B cell (primary cell): Measurements from ENCODE around the gene AGTPBP1. TPM values are rescaled to one million over a fixed set of nuclear protein-coding genes. Genes with fewer than 3 reads are reported as not detected.

Experiments
- ATAC-seq: fragments of 200-7000 bp; cut with Tn5 transposase; one replicate; pipeline ENCODE4 v1.10.0; 2021; ENCODE audit warnings: low read depth, mild to moderate bottlenecking, moderate number of reproducible peaks, moderate library complexity
- CTCF ChIA-PET: fragments of 350-600 bp; sonication (Branson Sonifier 250); formaldehyde crosslinking; loops from one replicate; lab custom pipeline; 2021; ENCODE audit warnings: antibody characterized with exemption, inconsistent platforms; lab: Charles Lee
- POLR2A ChIA-PET: fragments of 350-600 bp; sonication (Branson Sonifier 250); formaldehyde crosslinking; loops from one replicate; lab custom pipeline; 2021; ENCODE audit warnings: antibody characterized with exemption; lab: Charles Lee
- DNase-seq: peaks from one replicate; pipeline ENCODE4 v3.0.0; 2013
- H2AFZ ChIP-seq: 2 replicates; pipeline ENCODE4 v1.6.1; 2012; ENCODE audit warnings: mild to moderate bottlenecking, low read depth, low read length; ENCODE audit not compliant: insufficient read depth, poor library complexity, severe bottlenecking
- H3K27ac ChIP-seq, 2 donors: 1 replicate in 1 of 2; 2 replicates in 1 of 2; pipeline ENCODE4 v1.5.1; 2012 to 2013; ENCODE audit warnings: low read length in 2 of 2, mild to moderate bottlenecking in 2 of 2, moderate library complexity in 1 of 2
- H3K27me3 ChIP-seq, 4 experiments: fragments of 200-600 bp in 1 of 4; sonication (generic) in 1 of 4; replicated peaks in 1 of 4; 1 replicate in 2 of 4; 2 replicates in 2 of 4; pipeline versions ENCODE4 v1.6.1 to v1.7.0; 2013 to 2016; ENCODE audit warnings: low read length in 3 of 4, mild to moderate bottlenecking in 2 of 4, mixed read lengths in 1 of 4, moderate library complexity in 1 of 4; ENCODE audit not compliant: insufficient read depth in 4 of 4, control insufficient read depth in 3 of 4; ENCODE audit errors: control extremely low read depth in 1 of 4
- H3K36me3 ChIP-seq, 2 experiments: replicated peaks in 1 of 2; 1 replicate in 1 of 2; 2 replicates in 1 of 2; pipeline versions ENCODE4 v1.6.1 to v1.7.1; 2013; ENCODE audit warnings: low read length in 1 of 2; ENCODE audit not compliant: insufficient read depth in 2 of 2, control insufficient read depth in 1 of 2; ENCODE audit errors: control extremely low read depth in 1 of 2, extremely low read depth in 1 of 2
- H3K4me1 ChIP-seq, 2 donors: fragments of 200-600 bp in 1 of 2; sonication (generic) in 1 of 2; 1 replicate in 1 of 2; 2 replicates in 1 of 2; pipeline versions ENCODE4 v1.5.1 to v1.6.1; 2013 to 2017; ENCODE audit warnings: low read length in 2 of 2; ENCODE audit not compliant: control insufficient read depth in 2 of 2, insufficient read depth in 2 of 2
- H3K4me2 ChIP-seq: replicated peaks from 2 replicates; pipeline ENCODE3; 2012; ENCODE audit warnings: mild to moderate bottlenecking, low read depth, low read length; ENCODE audit not compliant: poor library complexity, severe bottlenecking
- H3K4me3 ChIP-seq, 5 experiments: fragments of 200-600 bp in 1 of 5; sonication (generic) in 1 of 5; 1 replicate in 3 of 5; 2 replicates in 2 of 5; pipeline versions ENCODE4 v1.5.1 to v1.7.0; 2011 to 2016; ENCODE audit warnings: low read length in 4 of 5, mild to moderate bottlenecking in 4 of 5, low read depth in 2 of 5, control low read depth in 1 of 5, moderate library complexity in 1 of 5; ENCODE audit not compliant: insufficient read depth in 1 of 5; ENCODE audit errors: control extremely low read depth in 1 of 5, extremely low read depth in 1 of 5
- H3K79me2 ChIP-seq: fragments of 200-600 bp; sonication (generic); one replicate; pipeline ENCODE4 v1.6.0; 2016; ENCODE audit warnings: low read length; ENCODE audit not compliant: control insufficient read depth, insufficient read depth
- H3K9ac ChIP-seq: fragments of 200-600 bp; sonication (generic); 2 replicates; pipeline ENCODE4 v1.6.1; 2017; ENCODE audit warnings: mild to moderate bottlenecking, low read length, moderate library complexity
- H3K9me3 ChIP-seq, 3 donors: one replicate each; pipeline versions ENCODE4 v1.6.1 to v1.7.1; 2013; ENCODE audit warnings: low read length in 2 of 3; ENCODE audit not compliant: control insufficient read depth in 2 of 3, insufficient read depth in 1 of 3; ENCODE audit errors: control extremely low read depth in 1 of 3
- H4K20me1 ChIP-seq: 2 replicates; pipeline ENCODE4 v1.6.0; 2012; ENCODE audit warnings: mild to moderate bottlenecking, low read length; ENCODE audit not compliant: insufficient read depth, control insufficient read depth, poor library complexity, severe bottlenecking
- H3K27ac Mint-ChIP-seq: one replicate; pipeline ENCODE4 v1.8.0; 2021; ENCODE audit warnings: mixed read lengths
- H3K27me3 Mint-ChIP-seq: one replicate; pipeline ENCODE4 v1.8.0; 2021; ENCODE audit warnings: mixed read lengths
- H3K4me1 Mint-ChIP-seq: one replicate; pipeline ENCODE4 v1.8.0; 2021; ENCODE audit warnings: mixed read lengths
- H3K4me3 Mint-ChIP-seq: one replicate; pipeline ENCODE4 v1.8.0; 2021; ENCODE audit warnings: mixed read lengths
- H3K9me3 Mint-ChIP-seq: one replicate; pipeline ENCODE4 v1.8.0; 2022; ENCODE audit warnings: mixed read lengths; ENCODE audit not compliant: insufficient read depth
- EZH2 ChIP-seq: IDR thresholded peaks from 2 replicates; pipeline ENCODE4 v1.6.1; 2012; ENCODE audit warnings: borderline replicate concordance, low read depth, mild to moderate bottlenecking, moderate library complexity, low read length; ENCODE audit not compliant: insufficient read depth, poor library complexity, severe bottlenecking
- whole genome bisulfite sequencing: methylation state at CpG from one replicate; pipeline ENCODE4 v1.1.5; 2013; ENCODE audit warnings: missing lambda C conversion rate; ENCODE audit not compliant: insufficient coverage; 5-methylcytosine and 5-hydroxymethylcytosine counted together
- intact Hi-C: fragments of 100-400 bp; cut with micrococcal nuclease; formaldehyde crosslinking; loops from one replicate; pipeline ENCODE4 v1.10.0; 2022
- polyA plus RNA-seq: library from polyadenylated mRNA; depleted of rRNA; stranded (reverse); fragments of >200 nt; gene quantifications from 2 replicates; pipeline ENCODE4 v1.2.3, GENCODE V29; 2012
- total RNA-seq, 2 donors: library from RNA; stranded (reverse); fragments of 120-200 nt in 1 of 2; gene quantifications; 1 replicate in 1 of 2; 2 replicates in 1 of 2; pipeline versions ENCODE4 v1.2.3 to v1.2.4, GENCODE V29; 2013 to 2022
- TF ChIP-seq, protein P1 (sequence below): fragments of 200-600 bp; IDR thresholded peaks from one replicate; pipeline ENCODE4 v1.8.0; 2022; ENCODE audit warnings: antibody characterized with exemption, mild to moderate bottlenecking

AGTPBP1 gene
- total and polyA plus RNA-seq, 2 donors (not counting 1 experiment from before 2014, with no cell fraction given), result 7.5 to 33.1 TPM

DNA sequence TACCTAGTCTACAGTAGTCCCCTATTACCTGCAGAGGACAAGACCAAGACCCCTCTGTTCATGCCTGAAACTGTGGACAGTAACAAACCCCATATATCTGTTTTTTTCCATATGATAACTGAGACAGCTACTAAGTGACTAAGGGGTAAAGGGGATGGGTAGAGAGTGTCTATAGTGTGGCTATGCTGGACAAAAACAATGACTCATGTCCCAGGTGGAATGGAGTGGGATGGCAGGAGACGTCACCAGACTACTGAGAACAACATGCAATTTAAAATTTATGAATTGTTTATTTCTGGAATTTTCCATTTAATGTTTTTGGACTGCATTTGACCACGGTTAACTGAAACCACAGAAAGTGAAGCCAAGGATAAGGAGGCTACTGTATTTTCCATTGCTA is 171.8 kb downstream of the AGTPBP1 start:
- Histone ChIP-seq H3K9ac (no peak overlapping the region), H3K27me3 (no peaks in the 10 kb centered on the region), H4K20me1 (no peaks in the 10 kb centered on the region), H3K9me3 (no peaks in the 10 kb centered on the region), H3K79me2 (no peaks in the 10 kb centered on the region), H3K4me3 (no peak overlapping the region), H3K4me1 (no peaks in the 10 kb centered on the region), H3K4me2 (no peak overlapping the region), H3K36me3 (no peaks in the 10 kb centered on the region), H3K27ac (no peak overlapping the region), H2AFZ (no peak overlapping the region)
- Mint-ChIP-seq H3K27ac (no peak overlapping the region), H3K27me3 (no peaks in the 10 kb centered on the region), H3K4me1 (no peaks in the 10 kb centered on the region), H3K4me3 (no peak overlapping the region), H3K9me3 (no peaks in the 10 kb centered on the region)
- POLR2A ChIA-PET, result no interaction called here
- TF ChIP-seq, protein P1, sequence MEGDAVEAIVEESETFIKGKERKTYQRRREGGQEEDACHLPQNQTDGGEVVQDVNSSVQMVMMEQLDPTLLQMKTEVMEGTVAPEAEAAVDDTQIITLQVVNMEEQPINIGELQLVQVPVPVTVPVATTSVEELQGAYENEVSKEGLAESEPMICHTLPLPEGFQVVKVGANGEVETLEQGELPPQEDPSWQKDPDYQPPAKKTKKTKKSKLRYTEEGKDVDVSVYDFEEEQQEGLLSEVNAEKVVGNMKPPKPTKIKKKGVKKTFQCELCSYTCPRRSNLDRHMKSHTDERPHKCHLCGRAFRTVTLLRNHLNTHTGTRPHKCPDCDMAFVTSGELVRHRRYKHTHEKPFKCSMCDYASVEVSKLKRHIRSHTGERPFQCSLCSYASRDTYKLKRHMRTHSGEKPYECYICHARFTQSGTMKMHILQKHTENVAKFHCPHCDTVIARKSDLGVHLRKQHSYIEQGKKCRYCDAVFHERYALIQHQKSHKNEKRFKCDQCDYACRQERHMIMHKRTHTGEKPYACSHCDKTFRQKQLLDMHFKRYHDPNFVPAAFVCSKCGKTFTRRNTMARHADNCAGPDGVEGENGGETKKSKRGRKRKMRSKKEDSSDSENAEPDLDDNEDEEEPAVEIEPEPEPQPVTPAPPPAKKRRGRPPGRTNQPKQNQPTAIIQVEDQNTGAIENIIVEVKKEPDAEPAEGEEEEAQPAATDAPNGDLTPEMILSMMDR, result no peak
- no peak for TF ChIP-seq EZH2
- no peak for ATAC-seq
- intact Hi-C loops, result no loop called here
- 60% methylated on average over 1 of the region's 2 CpGs for WGBS
- CTCF ChIA-PET, result interaction anchor here (2.0 kb wide), 1 partner anchor 40 kb away, joined by 8 read pairs; no protein-coding TSS in a partner anchor
- DNase-seq, result no peak

DNA sequence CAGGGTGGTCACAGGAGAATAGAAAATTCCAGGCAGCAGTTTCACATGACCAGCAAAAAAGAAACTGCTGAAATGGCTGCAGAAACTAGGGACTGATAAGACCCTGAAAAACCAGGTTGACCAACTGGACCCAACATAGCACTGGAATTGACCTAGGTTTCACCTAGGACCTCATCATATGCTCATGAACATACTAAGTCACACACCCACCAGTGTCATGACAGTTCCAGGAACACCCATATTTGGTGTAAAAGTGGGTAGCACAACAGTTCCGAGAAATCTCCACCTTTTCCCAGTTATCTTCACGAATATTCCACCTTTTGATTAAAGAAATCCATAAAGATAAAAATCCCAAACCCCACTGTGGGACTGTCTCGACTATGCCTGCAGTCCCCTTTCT is 182.2 kb downstream of the AGTPBP1 start:
- H3K4me1 Mint-ChIP-seq, result no peaks in the 10 kb centered on the region
- no peak overlapping the region for H3K4me3 ChIP-seq
- intact Hi-C loops, result no loop called here

More for the DNA sequence above, 182.2 kb downstream of the AGTPBP1 start:
- H3K9me3 ChIP-seq, result no peaks in the 10 kb centered on the region
- ChIA-PET POLR2A (no interaction called here), CTCF (no interaction called here)
- no peak overlapping the region for H3K9ac ChIP-seq
- H3K27ac ChIP-seq, result no peak overlapping the region
- no CpG with 5 or more reads among the region's 3 CpGs for WGBS
- H3K79me2 ChIP-seq, result no peaks in the 10 kb centered on the region
- no peaks in the 10 kb centered on the region for H4K20me1 ChIP-seq
- Mint-ChIP-seq H3K4me3 (no peak overlapping the region), H3K27me3 (no peaks in the 10 kb centered on the region), H3K27ac (no peak overlapping the region), H3K9me3 (no peaks in the 10 kb centered on the region)
- ATAC-seq (no peak), DNase-seq (no peak)
- peaks cover 0 to 2% of the 10 kb centered on the region in 2 experiments for H3K36me3 ChIP-seq
- TF ChIP-seq EZH2, result no peak
- TF ChIP-seq, protein P1, result no peak
- H3K4me2 ChIP-seq, result no peak overlapping the region
- H2AFZ ChIP-seq, result no peak overlapping the region
- H3K4me1 ChIP-seq, result no peaks in the 10 kb centered on the region
- no peaks in the 10 kb centered on the region for H3K27me3 ChIP-seq
